ENCODE results near the gene LINC01488. TPM values are rescaled to one million over a fixed set of nuclear protein-coding genes. Genes with fewer than 3 reads are reported as not detected.

LINC01488 gene
- total and polyA plus RNA-seq, 2 experiments from 2014 or later: not detected

- TF ChIP-seq, protein P1, sequence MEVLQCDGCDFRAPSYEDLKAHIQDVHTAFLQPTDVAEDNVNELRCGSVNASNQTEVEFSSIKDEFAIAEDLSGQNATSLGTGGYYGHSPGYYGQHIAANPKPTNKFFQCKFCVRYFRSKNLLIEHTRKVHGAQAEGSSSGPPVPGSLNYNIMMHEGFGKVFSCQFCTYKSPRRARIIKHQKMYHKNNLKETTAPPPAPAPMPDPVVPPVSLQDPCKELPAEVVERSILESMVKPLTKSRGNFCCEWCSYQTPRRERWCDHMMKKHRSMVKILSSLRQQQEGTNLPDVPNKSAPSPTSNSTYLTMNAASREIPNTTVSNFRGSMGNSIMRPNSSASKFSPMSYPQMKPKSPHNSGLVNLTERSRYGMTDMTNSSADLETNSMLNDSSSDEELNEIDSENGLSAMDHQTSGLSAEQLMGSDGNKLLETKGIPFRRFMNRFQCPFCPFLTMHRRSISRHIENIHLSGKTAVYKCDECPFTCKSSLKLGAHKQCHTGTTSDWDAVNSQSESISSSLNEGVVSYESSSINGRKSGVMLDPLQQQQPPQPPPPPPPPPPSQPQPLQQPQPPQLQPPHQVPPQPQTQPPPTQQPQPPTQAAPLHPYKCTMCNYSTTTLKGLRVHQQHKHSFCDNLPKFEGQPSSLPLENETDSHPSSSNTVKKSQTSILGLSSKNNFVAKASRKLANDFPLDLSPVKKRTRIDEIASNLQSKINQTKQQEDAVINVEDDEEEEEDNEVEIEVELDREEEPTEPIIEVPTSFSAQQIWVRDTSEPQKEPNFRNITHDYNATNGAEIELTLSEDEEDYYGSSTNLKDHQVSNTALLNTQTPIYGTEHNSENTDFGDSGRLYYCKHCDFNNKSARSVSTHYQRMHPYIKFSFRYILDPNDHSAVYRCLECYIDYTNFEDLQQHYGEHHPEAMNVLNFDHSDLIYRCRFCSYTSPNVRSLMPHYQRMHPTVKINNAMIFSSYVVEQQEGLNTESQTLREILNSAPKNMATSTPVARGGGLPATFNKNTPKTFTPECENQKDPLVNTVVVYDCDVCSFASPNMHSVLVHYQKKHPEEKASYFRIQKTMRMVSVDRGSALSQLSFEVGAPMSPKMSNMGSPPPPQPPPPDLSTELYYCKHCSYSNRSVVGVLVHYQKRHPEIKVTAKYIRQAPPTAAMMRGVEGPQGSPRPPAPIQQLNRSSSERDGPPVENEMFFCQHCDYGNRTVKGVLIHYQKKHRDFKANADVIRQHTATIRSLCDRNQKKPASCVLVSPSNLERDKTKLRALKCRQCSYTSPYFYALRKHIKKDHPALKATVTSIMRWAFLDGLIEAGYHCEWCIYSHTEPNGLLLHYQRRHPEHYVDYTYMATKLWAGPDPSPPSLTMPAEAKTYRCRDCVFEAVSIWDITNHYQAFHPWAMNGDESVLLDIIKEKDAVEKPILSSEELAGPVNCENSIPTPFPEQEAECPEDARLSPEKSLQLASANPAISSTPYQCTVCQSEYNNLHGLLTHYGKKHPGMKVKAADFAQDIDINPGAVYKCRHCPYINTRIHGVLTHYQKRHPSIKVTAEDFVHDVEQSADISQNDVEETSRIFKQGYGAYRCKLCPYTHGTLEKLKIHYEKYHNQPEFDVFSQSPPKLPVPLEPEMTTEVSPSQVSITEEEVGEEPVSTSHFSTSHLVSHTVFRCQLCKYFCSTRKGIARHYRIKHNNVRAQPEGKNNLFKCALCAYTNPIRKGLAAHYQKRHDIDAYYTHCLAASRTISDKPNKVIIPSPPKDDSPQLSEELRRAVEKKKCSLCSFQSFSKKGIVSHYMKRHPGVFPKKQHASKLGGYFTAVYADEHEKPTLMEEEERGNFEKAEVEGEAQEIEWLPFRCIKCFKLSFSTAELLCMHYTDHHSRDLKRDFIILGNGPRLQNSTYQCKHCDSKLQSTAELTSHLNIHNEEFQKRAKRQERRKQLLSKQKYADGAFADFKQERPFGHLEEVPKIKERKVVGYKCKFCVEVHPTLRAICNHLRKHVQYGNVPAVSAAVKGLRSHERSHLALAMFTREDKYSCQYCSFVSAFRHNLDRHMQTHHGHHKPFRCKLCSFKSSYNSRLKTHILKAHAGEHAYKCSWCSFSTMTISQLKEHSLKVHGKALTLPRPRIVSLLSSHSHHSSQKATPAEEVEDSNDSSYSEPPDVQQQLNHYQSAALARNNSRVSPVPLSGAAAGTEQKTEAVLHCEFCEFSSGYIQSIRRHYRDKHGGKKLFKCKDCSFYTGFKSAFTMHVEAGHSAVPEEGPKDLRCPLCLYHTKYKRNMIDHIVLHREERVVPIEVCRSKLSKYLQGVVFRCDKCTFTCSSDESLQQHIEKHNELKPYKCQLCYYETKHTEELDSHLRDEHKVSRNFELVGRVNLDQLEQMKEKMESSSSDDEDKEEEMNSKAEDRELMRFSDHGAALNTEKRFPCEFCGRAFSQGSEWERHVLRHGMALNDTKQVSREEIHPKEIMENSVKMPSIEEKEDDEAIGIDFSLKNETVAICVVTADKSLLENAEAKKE (CRISPR knock-in tag; IDR thresholded peaks at IDR 0.05): no peak
- TF ChIP-seq JUNB (IDR thresholded peaks at IDR 0.05; ENCODE audit: unreplicated experiment) (no peak), NANOG (IDR thresholded peaks at IDR 0.05; ENCODE audit: borderline replicate concordance) (no peak), ZNF331 (CRISPR knock-in tag; IDR thresholded peaks at IDR 0.05; ENCODE audit: low read depth) (no peak)
- TF ChIP-seq, protein P2, sequence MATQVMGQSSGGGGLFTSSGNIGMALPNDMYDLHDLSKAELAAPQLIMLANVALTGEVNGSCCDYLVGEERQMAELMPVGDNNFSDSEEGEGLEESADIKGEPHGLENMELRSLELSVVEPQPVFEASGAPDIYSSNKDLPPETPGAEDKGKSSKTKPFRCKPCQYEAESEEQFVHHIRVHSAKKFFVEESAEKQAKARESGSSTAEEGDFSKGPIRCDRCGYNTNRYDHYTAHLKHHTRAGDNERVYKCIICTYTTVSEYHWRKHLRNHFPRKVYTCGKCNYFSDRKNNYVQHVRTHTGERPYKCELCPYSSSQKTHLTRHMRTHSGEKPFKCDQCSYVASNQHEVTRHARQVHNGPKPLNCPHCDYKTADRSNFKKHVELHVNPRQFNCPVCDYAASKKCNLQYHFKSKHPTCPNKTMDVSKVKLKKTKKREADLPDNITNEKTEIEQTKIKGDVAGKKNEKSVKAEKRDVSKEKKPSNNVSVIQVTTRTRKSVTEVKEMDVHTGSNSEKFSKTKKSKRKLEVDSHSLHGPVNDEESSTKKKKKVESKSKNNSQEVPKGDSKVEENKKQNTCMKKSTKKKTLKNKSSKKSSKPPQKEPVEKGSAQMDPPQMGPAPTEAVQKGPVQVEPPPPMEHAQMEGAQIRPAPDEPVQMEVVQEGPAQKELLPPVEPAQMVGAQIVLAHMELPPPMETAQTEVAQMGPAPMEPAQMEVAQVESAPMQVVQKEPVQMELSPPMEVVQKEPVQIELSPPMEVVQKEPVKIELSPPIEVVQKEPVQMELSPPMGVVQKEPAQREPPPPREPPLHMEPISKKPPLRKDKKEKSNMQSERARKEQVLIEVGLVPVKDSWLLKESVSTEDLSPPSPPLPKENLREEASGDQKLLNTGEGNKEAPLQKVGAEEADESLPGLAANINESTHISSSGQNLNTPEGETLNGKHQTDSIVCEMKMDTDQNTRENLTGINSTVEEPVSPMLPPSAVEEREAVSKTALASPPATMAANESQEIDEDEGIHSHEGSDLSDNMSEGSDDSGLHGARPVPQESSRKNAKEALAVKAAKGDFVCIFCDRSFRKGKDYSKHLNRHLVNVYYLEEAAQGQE (IDR thresholded peaks at IDR 0.05; ENCODE audit: unreplicated experiment): no peak
Observed at GRCh38 chr11:69497221-69497787, 15.8 kb downstream of the LINC01488 start (continued).
